GM18502 (cell line): ENCODE data around the gene TRIM7.
"Not testable (repeated sequence)": the region's sequence is repeated elsewhere in the genome, so short reads cannot be mapped to it uniquely, and the experiment has no call there.

Source experiments
- ATAC-seq: cut with Tn5 transposase; IDR thresholded peaks from one replicate; pipeline ENCODE4 v1.9.1; 2021; ENCODE audit warnings: mild to moderate bottlenecking; ENCODE audit not compliant: unreplicated experiment, poor library complexity

TRIM7 gene

GRCh38 chr5:181181650-181182565, 23.1 kb downstream of the TRIM7 start:
- peak; percentile 55 for ATAC-seq

GRCh38 chr5:181177559-181177958, 27.4 kb downstream of the TRIM7 start:
- ATAC-seq, result not testable (repeated sequence)

- ATAC-seq, result no peak
Measured at GRCh38 chr5:181176254-181176952, 28.6 kb downstream of the TRIM7 start.

- peak; percentile 63 for ATAC-seq
Measured at GRCh38 chr5:181173420-181174342, 31.3 kb downstream of the TRIM7 start.

GRCh38 chr5:181173027-181173419, 32.0 kb downstream of the TRIM7 start:
- peak; percentile 34 for ATAC-seq

- ATAC-seq, result no peak
Measured at GRCh38 chr5:181171782-181172181, 33.2 kb downstream of the TRIM7 start.

GRCh38 chr5:181170996-181171395, 34.0 kb downstream of the TRIM7 start:
- ATAC-seq, result no peak

DNA sequence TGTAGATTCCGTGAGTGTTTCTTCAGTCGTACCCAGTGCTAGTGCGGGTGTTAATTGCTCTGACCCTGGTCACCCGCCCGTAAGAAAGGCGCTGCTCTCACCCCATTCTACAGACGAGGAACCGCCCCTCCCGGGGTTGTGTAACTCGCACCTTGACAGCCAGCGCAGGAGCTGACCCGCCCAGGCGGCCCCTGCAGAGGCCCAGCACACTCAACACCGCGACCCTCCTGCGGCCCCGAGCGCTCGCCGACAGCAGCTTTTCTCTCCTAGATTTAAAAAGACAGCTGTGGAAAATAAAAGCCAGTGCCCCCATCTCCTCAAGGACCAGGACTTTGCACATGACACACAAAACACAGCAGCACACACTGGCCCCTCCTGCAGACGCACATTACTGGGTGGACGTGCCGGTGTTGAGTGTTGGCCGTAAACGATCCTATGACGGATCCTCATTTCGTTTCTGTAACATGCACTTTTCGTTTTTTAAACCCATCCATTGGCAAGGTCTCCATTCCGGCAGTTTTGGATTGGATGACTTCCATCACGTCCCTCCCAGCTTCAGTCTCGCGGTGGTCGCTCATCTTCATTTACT, 34.7 kb downstream of the TRIM7 start:
- no peak for ATAC-seq

DNA sequence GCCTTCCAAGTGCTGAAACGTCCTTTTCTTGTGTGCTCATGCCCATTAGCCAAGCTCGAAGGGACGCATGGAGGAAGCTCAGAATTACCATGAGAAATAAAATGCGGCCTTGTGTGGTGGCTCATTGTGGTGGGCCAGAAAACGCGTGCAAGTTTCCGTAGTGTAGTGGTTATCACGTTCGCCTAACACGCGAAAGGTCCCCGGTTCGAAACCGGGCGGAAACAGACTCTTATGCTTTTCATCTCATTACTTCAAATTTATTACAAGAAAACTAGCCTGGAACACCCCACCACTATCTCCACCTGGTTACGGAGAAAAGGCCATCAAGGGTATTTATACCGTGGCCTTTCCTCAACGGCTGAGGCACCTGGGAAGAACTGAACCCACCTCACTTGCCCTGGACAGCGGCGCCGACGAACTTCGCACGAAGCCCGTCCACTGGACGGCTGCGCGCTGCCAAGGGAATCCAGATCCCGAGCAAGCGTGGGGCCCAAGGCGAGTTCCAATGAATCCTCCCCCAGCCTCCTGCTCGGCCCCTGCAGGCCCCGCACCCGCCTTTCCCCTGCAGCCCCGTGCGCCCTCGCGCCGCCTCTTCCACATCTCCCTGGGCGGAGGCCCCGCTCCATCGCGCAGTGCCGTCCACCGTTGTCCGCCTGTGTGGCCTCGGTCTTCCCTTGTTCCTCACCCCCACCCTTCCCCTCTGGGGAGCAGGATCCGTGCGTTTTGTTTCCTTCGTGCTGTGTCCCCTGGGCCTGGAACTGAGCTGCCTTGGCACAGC, 35.3 kb downstream of the TRIM7 start:
- peak; percentile 38 for ATAC-seq

GRCh38 chr5:181168595-181169118, 36.3 kb downstream of the TRIM7 start:
- ATAC-seq, result no peak

- no peak for ATAC-seq
Measured at GRCh38 chr5:181167814-181168488, 37.0 kb downstream of the TRIM7 start.

- no peak for ATAC-seq
Measured at GRCh38 chr5:181166812-181167733, 37.9 kb downstream of the TRIM7 start.

DNA sequence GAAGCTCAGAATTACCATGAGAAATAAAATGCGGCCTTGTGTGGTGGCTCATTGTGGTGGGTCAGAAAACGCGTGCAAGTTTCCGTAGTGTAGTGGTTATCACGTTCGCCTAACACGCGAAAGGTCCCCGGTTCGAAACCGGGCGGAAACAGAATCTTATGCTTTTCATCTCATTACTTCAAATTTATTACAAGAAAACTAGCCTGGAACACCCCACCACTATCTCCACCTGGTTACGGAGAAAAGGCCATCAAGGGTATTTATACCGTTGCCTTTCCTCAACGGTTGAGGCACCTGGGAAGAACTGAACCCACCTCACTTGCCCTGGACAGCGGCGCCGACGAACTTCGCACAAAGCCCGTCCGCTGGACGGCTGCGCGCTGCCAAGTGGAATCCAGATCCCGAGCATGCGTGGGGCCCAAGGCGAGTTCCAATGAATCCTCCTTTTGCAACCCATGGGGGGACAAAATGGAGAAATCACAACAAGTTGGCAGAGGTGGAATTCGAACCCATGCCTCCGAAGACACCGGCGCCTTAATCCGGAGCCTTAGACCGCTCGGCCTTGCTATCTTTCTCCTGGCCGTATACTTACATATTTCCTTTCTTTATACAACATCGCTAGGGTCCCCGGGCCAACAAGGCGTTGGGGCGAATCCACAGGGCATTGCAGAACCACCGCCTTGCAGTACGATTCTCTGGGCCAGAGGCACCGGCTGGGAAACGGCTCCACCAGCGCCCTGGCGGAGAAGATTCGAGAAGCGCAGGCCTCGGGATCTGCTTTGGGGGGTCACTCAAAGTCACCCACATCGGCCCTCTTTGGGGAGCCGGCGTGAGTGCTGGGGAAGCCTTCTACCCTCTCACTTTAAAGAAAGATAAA, 40.7 kb downstream of the TRIM7 start:
- no peak for ATAC-seq

- no peak for ATAC-seq
Measured at GRCh38 chr5:181163487-181164075, 41.4 kb downstream of the TRIM7 start.

GRCh38 chr5:181161534-181162175, 43.3 kb downstream of the TRIM7 start:
- peak; percentile 13 for ATAC-seq
